Nephron (organoid): ENCODE measurements around the gene NRN1.

Experiments
- H3K27ac Mint-ChIP-seq, 3 experiments: 2 replicates each; pipeline ENCODE4 v1.8.0; 2020; ENCODE audit warnings: mixed read lengths in 3 of 3, mild to moderate bottlenecking in 2 of 3, moderate library complexity in 1 of 3
- H3K27me3 Mint-ChIP-seq: 2 replicates; pipeline ENCODE4 v1.8.0; 2021; ENCODE audit warnings: low read depth, mild to moderate bottlenecking, moderate library complexity, mixed read lengths
- H3K36me3 Mint-ChIP-seq: 2 replicates; pipeline ENCODE4 v1.8.0; 2020; ENCODE audit warnings: low read depth, mixed read lengths
- H3K4me1 Mint-ChIP-seq: 2 replicates; pipeline ENCODE4 v1.8.0; 2020; ENCODE audit warnings: mixed read lengths
- H3K4me3 Mint-ChIP-seq, 3 experiments: 2 replicates each; pipeline ENCODE4 v1.8.0; 2020; ENCODE audit warnings: mild to moderate bottlenecking in 3 of 3, mixed read lengths in 3 of 3, moderate library complexity in 2 of 3
- H3K9me3 Mint-ChIP-seq: 2 replicates; pipeline ENCODE4 v1.8.0; 2020; ENCODE audit warnings: mixed read lengths
- TF ChIP-seq, protein P1 (sequence below), 3 experiments: fragments of 200-600 bp; sonication (generic); IDR thresholded peaks; one replicate each; pipeline ENCODE4 v1.5.0; 2021; ENCODE audit warnings: antibody characterized with exemption in 3 of 3; ENCODE audit not compliant: unreplicated experiment in 3 of 3

NRN1 gene

DNA sequence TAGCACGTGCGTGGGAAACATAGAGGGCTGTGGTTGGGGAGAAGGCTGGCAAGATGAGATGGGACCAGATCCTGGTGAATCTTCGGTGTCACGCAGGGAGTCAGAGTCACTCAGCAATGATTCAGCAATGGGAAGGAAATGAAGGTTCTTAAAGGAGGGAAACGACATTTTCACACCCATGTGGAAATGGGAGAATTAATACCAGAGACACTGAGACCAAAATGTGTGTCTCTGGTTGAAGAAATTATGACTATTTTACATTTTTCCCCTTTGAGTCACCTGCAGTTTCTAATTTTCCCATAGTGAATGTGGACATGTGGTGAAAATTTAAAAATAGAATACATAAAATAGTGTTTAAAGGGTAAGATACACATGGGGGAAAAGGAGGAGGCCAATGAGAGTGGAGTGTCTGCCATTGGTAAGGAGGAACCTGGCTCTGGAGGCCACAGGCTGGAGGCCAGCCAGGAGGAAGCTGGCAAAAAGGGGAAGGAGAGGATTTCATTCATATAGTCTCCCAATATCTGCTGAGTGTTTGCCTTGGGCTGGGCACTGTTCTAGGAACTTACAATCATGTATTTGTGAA lies 17.5 kb downstream of the NRN1 start:
- Mint-ChIP-seq H3K27ac (no peak overlapping the region), H3K36me3 (no peaks in the 10 kb centered on the region), H3K4me1 (peaks cover 9% of the 10 kb centered on the region), H3K27me3 (peaks cover 62% of the 10 kb centered on the region), H3K9me3 (no peaks in the 10 kb centered on the region), H3K4me3 (no peak overlapping the region)
- TF ChIP-seq, protein P1, sequence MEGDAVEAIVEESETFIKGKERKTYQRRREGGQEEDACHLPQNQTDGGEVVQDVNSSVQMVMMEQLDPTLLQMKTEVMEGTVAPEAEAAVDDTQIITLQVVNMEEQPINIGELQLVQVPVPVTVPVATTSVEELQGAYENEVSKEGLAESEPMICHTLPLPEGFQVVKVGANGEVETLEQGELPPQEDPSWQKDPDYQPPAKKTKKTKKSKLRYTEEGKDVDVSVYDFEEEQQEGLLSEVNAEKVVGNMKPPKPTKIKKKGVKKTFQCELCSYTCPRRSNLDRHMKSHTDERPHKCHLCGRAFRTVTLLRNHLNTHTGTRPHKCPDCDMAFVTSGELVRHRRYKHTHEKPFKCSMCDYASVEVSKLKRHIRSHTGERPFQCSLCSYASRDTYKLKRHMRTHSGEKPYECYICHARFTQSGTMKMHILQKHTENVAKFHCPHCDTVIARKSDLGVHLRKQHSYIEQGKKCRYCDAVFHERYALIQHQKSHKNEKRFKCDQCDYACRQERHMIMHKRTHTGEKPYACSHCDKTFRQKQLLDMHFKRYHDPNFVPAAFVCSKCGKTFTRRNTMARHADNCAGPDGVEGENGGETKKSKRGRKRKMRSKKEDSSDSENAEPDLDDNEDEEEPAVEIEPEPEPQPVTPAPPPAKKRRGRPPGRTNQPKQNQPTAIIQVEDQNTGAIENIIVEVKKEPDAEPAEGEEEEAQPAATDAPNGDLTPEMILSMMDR (IDR thresholded peaks at IDR 0.05; ENCODE audit: unreplicated experiment in 3 of 3): no peak

DNA sequence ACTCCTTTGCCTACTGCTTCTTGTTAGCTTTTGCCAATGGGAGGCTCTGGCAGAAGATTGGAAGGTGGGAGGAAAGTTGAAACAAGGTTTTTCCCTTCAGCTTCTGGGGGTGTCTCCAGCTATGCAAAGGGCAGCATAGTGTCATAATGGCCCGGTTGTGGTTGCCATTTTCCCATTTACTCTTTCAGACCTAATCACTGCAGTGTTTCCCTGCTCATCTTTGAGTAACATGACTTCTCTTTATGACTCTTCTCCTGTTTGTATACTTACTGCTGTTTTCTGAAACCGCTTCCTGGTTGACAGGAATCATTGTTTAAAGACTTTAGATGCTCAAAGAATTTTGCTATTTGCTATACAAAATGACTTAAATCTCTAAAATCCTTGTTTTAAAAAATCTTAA lies 19.9 kb downstream of the NRN1 start:
- Mint-ChIP-seq H3K9me3 (no peaks in the 10 kb centered on the region), H3K36me3 (no peaks in the 10 kb centered on the region), H3K27ac (no peak overlapping the region), H3K27me3 (peaks cover 43% of the 10 kb centered on the region), H3K4me1 (peaks cover 10% of the 10 kb centered on the region), H3K4me3 (no peak overlapping the region)
- TF ChIP-seq, protein P1 (IDR thresholded peaks at IDR 0.05; ENCODE audit: unreplicated experiment in 3 of 3): no peak

DNA sequence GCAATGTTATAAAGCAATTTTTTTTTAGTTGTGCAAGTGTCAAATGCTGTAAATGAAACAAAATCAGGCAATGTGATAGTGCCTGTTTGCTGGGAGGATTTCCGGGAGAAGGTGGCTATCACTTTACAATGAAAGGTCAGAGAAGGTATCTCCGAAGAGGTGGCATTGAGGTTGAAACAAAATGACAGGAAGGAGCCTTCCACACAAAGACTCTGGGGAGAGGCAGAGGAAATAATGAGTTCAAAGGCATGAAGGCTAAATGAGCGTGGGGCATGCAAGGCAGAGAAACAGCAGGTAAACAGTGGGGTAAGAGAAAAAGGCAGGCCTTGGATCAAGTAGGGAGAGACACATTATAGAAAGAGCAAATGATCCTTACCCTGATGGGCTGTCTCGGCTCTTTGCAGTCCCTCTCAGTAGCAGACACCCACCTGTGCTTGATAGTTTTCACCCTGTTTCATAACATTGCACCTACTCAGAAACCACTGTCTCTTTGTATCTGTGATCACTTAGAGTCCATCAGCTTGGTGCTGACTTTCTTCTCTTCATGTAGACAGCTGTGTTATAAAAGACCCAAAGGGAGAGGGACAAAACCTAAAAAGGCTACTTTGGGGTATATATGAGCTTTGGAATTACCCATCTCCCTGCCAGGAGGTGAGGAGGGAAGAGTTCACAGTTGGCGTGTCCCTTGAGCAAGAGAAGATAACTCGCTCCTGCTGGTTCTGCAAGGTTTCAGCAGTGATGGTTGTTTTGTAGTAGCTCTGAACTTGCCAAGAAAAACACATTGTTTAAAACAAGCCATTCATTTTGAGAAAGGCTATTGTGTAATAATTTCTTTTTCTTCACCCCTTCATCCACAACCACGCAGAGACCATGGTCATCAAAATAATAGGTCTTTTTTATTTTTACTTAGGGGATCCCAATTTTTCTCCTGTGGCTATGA lies 22.3 kb downstream of the NRN1 start:
- Mint-ChIP-seq H3K9me3 (peaks cover 7% of the 10 kb centered on the region), H3K27ac (no peak overlapping the region), H3K4me1 (peaks cover 27% of the 10 kb centered on the region), H3K36me3 (no peaks in the 10 kb centered on the region), H3K27me3 (peaks cover 22% of the 10 kb centered on the region), H3K4me3 (no peak overlapping the region)
- TF ChIP-seq, protein P1 (IDR thresholded peaks at IDR 0.05; ENCODE audit: unreplicated experiment in 3 of 3): no peak

DNA sequence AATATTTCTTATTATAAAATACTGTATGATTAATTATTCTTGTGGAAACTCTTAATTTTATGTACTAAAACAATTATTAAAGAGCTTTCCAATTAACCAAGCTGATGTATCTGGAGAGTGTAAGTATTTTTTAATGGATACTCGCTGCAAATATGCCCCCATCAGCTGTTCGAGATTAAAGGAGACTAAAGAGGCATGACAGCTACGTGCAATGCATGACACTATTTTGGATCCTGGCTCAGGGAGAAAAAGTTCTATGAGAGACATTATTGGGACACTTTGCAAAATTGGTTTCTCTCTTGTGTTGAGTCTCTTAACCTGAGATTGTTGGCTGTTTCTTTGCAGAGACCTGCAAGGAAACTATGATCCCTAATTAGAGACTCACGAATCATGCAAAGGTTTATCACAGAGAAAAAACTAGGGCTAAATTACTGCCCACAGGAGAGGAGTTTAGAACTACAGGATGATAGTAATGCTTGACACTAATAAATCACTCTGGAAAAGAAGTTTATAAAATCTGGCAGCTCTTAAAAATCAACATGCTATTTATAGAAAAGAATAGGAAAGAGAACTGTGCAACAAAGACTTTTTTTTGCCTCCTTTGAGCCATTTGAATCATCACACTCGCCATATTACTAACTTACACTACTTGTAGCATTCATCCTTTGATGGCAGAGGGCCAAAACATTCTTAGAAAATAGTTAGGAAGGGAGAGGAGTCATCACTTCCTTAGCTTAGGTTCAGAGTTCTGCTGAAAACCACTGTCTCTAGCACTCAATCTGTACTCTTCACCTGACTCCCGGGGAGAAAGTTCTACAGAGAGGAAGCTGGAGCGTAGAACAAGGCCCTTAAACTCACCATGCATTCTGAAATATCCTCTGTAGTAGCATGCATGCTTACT lies 25.3 kb downstream of the NRN1 start:
- Mint-ChIP-seq H3K4me1 (peaks cover 29% of the 10 kb centered on the region), H3K36me3 (no peaks in the 10 kb centered on the region), H3K9me3 (peaks cover 10% of the 10 kb centered on the region), H3K4me3 (peak overlapping the region in 1 of 3 experiments; percentile 9), H3K27ac (peak overlapping the region in 1 of 3 experiments; percentile 12), H3K27me3 (peaks cover 7% of the 10 kb centered on the region)
- TF ChIP-seq, protein P1 (IDR thresholded peaks at IDR 0.05; ENCODE audit: unreplicated experiment in 3 of 3): no peak

DNA sequence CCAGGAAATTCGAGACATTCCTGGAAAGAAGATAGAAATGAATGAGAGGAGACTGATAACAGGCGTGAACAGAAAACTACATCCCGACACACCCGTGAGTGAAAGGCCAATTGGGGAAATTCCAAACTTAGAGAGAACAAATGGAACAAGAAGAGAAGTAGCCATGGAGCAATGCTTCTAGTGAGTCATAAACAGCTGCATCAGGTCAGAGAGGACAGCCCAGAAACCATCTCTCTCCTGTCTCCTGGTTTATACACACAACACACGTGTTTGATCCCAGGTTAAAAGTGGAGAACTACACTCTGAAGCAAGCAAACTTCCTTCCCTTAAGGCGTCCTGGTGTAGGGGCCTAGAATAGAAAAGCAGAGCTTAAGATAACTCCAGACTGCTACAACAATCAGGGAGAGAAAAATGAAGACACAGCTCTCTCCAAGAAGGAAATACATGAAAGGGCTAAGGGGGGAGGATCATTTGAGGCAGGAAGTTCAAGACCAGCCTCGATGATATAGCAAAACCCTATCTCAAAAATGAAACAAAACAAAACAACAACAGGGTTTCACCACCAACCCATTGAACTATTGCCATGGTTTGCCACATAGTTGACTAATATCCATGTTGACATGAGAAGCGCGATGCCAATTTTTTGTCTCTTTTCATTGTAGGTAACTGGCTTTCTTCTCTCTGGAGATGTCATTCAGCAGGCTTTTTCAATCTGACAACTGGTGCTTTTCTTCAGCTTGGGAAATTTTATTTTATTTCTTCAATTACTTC lies 26.9 kb downstream of the NRN1 start:
- H3K27me3 Mint-ChIP-seq: peaks cover 7% of the 10 kb centered on the region
- H3K4me3 Mint-ChIP-seq: peak overlapping the region in 1 of 3 experiments; percentile 46
- H3K36me3 Mint-ChIP-seq: no peaks in the 10 kb centered on the region
- TF ChIP-seq, protein P1 (IDR thresholded peaks at IDR 0.05; ENCODE audit: unreplicated experiment in 3 of 3): no peak
- peaks cover 10% of the 10 kb centered on the region for H3K9me3 Mint-ChIP-seq
- peaks cover 33% of the 10 kb centered on the region for H3K4me1 Mint-ChIP-seq
- peak overlapping the region in 1 of 3 experiments; percentile 17 for H3K27ac Mint-ChIP-seq
